Measurements from ENCODE around the gene KRTAP9-1. TPM values are rescaled to one million over a fixed set of nuclear protein-coding genes. Genes with fewer than 3 reads are reported as not detected.
"Not testable (repeated sequence)": the region's sequence is repeated elsewhere in the genome, so short reads cannot be mapped to it uniquely, and the experiment has no call there.

KRTAP9-1 gene, protein sequence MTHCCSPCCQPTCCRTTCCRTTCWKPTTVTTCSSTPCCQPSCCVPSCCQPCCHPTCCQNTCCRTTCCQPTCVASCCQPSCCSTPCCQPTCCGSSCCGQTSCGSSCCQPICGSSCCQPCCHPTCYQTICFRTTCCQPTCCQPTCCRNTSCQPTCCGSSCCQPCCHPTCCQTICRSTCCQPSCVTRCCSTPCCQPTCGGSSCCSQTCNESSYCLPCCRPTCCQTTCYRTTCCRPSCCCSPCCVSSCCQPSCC
- not detected in 2 replicates for total RNA-seq (2014; rRNA removed; shearing (Covaris generic))

DNA sequence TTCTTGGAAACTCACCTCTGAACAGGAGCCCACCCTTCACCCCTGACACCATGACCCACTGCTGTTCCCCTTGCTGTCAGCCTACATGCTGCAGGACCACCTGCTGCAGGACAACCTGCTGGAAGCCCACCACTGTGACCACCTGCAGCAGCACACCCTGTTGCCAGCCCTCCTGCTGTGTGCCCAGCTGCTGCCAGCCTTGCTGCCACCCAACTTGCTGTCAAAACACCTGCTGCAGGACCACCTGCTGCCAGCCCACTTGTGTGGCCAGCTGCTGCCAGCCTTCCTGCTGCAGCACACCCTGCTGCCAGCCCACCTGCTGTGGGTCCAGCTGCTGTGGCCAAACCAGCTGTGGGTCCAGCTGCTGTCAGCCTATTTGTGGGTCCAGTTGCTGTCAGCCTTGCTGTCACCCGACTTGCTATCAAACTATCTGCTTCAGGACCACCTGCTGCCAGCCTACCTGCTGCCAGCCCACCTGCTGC is at the start of gene KRTAP9-1:
TSS of gene KRTAP9-1 (plus strand) at position 51 of the 482 bp plus-strand sequence. CDS start at position 51, 0 bp downstream.
- in situ Hi-C loops (cut with HindIII; ENCODE audit: low sequenced_read_pairs); DNase-seq (ENCODE audit: low spot score): not testable (repeated sequence)

DNA sequence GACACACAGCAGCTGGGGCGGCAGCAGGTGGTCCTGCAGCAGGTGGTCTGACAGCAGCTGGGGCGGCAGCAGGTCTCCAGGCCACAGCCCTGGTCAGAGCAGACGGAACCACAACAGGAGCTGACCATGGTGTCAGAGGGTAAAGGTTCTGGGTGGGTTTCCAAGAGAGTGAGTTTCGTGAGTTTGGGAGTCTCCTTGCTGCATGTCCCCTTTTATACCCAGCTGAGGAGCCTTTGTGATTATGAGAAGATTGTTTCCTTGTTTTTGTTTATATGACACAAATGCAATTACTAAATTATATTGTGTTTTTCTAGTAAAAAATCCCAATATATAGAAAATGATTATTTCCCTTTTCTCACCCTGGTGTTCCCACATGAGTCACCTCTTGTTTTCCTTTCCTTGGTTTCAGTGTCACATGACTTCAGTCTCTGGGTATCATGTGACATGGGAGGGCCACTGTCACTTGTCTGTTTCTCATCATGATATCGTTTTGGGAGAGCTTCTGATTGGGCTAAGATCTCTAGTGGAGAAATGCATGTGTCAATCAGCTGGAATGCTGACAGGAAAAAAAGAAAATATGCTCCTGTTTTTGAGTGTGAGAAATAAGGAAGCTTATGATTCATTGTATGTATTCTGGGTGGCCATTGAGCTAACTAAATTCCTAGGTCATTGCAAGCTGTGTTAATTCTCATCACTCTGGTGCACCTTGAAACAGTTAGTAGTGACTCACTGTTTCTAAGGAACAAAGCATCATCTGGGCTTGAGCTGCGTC is 49.1 kb upstream of the KRTAP9-1 start, which contains the start of gene KRTAP4-6:
TSS of gene KRTAP4-6 (minus strand) at position 185 of the 772 bp plus-strand sequence. CDS start at position 128, 57 bp downstream.
- DNase-seq (ENCODE audit: low spot score), result no peak
- in situ Hi-C loops (cut with HindIII; ENCODE audit: low sequenced_read_pairs), result no loop called here

DNA sequence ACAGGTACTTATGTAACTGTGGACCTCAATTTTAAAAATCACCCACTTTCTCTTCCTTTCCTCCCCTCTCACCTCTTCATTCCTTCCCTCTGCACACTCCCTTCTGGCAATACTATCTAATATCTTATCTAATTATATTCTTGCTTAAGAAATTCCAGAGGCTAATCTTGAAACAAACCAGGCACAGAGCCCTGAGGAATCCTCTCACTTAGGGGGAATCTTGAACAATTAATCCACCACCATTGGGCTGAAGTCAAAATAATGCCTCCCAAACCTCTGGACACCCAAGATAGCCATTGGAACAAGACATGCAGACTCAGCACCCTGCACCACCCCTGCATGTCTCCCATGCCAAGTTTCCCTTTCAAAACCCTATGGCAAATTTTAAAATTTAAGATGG is 48.3 kb upstream of the KRTAP9-1 start:
- no peak for DNase-seq (ENCODE audit: low spot score)
- in situ Hi-C loops (cut with HindIII; ENCODE audit: low sequenced_read_pairs), result no loop called here

DNA sequence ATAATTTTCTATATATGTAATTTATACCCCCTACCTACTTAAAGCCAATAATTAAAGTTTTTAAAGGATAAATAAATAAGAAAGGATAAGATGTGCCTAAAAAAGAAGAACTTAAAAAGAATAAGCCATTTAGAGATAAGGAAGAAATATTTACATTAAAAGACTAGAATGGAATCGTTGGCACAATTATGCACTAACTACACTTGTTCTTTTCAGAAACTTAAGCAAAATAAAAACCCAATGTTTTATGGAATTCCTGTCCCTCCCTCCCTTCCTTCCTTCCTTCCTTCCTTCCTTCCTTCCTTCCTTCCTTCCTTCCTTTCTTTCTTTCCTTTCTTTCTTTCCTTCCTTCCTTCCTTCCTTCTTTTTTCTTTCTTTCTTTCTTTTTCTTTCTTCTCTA is 44.8 kb upstream of the KRTAP9-1 start:
- no peak for DNase-seq (ENCODE audit: low spot score)
- in situ Hi-C loops (cut with HindIII; ENCODE audit: low sequenced_read_pairs), result no loop called here

DNA sequence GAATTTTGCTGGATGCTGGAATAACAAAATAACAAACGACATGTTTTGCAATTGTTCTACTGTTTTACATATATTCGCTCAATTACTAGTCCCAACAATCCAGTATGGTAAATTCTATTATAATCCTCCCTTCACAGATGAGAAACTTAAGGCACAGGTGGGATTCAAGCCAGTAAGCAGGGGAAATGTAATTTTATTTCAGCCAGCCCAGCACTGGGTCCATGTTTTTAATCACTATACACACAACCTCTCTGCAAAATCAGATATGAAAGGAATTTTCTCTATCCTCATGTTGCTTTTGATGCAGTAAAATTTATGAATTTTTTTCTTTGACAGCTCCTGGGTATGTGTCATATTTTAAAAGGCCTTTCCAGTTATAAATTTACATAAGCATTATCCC is 44.4 kb upstream of the KRTAP9-1 start:
- in situ Hi-C loops (cut with HindIII; ENCODE audit: low sequenced_read_pairs), result no loop called here
- DNase-seq (ENCODE audit: low spot score), result no peak

DNA sequence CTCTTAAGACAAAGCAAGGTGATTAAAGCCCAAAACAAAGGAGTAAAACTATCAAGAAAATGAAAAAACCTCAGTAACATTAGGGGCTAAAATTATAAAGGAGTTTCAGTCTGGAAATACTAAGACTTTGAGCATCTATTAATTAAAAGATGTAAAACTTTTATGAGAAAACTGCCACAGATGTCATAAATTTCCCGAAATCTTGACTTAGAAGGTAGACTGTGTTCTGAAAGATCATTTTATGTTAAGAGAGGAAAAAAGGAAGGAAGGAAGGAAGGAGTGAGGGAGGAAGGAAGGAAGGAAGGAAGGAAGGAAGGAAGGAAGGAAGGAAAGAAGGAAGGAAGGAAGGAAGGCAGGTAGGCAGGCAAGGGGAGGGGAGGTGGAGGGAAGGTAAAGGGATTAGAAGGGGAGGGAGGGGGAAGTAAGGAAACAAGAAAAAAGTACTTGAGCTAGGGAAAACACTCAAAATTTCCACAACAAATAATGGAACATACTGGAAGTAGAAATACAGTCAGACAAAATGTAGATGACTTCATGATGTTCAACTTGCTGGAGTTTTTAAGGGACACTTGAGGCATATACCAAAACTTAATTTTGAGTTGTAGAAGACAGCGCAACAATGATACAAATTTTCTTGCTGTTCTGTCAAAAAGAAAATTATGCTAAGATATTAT is 42.0 kb upstream of the KRTAP9-1 start:
- in situ Hi-C loops (cut with HindIII; ENCODE audit: low sequenced_read_pairs), result no loop called here
- DNase-seq (ENCODE audit: low spot score), result no peak

DNA sequence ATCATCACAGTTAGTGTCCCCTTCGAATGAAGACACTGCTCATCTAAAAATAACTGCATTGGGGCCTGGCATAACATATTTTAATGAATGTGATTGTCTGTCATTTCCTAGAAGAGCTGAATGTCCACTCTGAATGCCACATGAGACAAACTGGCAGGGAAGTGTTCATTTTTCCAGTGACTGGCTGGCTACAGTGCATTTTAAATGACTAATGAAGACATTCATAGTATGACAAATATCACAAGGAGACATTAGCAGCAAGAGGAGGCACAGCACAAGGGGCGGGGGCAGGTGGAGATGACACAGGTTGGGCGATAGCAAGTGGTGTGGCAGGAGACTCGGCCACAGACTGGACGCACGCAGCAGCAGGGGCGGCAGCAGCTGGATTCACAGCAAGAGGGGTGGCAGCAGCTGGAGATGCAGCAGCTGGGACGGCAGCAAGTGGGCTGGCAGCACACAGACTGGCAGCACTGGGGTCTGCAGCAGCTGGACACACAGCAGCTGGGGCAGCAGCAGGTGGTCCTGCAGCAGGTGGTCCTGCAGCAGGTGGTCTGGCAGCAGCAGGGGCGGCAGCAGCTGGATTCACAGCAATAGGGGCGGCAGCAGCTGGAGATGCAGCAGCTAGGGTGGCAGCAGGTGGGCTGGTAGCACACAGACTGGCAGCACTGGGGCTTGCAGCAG is 40.6 kb upstream of the KRTAP9-1 start:
- in situ Hi-C loops (cut with HindIII; ENCODE audit: low sequenced_read_pairs); DNase-seq (ENCODE audit: low spot score): not testable (repeated sequence)

DNA sequence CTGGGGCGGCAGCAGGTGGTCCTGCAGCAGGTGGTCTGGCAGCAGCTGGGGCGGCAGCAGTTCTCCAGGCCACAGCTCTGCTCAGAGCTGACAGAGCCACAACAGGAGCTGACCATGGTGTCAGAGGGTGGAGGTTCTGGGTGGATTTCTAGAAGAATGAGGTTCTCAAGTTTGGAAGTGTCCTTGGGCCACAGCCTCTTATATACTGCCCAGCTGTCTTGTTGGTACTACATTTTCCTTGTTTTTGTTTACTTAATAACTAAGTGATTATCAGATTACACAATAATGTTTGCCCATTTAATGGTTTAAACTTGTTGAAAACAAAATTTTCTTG is 40.1 kb upstream of the KRTAP9-1 start, which contains the start of gene KRTAP4-5:
TSS of gene KRTAP4-5 (minus strand) at position 174 of the 334 bp plus-strand sequence. CDS start at position 116, 58 bp downstream.
- DNase-seq (ENCODE audit: low spot score), result no peak
- in situ Hi-C loops (cut with HindIII; ENCODE audit: low sequenced_read_pairs), result no loop called here

DNA sequence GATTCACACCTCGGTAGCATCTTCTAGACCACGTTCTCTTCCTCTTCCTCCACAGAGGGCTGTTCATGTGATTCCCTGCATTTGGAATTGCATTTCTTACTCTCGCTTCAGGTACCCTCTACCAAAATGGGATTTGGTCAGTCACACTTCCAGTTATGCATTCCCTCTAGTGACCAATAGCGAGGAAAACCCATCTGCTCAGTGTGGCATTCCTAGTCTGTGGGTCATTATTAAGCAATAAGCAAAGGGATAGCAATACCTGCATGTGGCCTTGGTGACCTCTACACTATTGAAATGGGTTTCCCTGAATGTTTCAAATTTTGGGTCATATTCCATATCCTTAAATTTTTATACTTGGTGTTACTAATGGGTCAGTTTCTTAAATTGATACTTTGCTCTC is 39.7 kb upstream of the KRTAP9-1 start:
- in situ Hi-C loops (cut with HindIII; ENCODE audit: low sequenced_read_pairs), result no loop called here
- no peak for DNase-seq (ENCODE audit: low spot score)

DNA sequence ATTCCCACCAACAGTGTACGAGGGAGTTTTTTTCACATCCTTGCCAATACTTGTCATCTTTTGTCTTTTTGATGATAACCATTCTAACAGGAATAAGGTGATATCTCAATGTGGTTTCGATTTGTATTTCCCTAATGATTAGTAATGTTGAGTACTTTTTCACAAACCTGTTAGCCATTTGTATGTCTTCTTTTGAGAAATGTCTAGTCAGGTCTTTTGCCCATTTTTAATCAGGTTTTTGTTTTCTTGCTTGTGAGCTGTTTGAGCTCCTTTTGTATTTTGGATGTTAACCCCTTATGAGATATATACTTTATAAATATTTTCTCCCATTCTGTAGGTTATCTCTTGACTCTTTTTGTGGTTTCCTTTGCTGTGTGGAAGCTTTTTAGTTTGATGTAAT is 38.2 kb upstream of the KRTAP9-1 start:
- DNase-seq (ENCODE audit: low spot score), result no peak
- in situ Hi-C loops (cut with HindIII; ENCODE audit: low sequenced_read_pairs), result no loop called here

DNA sequence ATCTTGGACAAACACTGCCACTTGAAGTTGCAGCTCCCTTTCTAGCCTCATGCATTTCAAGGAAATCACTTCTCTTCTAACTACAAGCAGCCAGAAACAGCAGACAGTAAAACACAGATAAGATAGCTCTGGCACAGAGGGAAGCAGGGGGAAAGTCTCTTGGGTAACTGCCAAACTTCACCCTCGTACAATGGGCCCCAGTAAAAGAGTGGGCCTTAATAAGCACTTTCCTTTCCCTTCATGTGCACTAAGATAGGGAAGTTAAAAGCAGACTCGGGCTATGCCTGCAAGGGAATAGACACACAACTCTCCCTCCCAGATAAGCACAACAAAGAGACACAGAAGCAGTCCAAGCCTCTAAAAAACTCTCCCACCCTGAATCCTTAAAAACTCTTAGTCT is 35.8 kb upstream of the KRTAP9-1 start:
- DNase-seq (ENCODE audit: low spot score), result no peak
- in situ Hi-C loops (cut with HindIII; ENCODE audit: low sequenced_read_pairs), result no loop called here

DNA sequence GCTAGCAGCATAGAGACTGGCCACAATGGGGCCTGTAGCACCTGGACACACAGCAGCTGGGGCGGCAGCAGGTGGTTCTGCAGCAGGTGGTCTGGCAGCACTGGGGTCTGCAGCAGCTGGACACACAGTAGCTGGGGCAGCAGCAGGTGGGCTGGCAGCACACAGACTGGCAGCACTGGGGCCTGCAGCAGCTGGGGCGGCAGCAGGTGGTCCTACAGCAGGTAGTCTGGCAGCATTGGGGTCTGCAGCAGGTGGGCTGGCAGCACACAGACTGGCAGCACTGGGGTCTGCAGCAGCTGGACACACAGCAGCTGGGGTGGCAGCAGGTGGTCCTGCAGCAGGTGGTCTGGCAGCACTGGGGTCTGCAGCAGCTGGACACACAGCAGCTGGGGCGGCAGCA is 29.5 kb upstream of the KRTAP9-1 start:
- DNase-seq (ENCODE audit: low spot score); in situ Hi-C loops (cut with HindIII; ENCODE audit: low sequenced_read_pairs): not testable (repeated sequence)

DNA sequence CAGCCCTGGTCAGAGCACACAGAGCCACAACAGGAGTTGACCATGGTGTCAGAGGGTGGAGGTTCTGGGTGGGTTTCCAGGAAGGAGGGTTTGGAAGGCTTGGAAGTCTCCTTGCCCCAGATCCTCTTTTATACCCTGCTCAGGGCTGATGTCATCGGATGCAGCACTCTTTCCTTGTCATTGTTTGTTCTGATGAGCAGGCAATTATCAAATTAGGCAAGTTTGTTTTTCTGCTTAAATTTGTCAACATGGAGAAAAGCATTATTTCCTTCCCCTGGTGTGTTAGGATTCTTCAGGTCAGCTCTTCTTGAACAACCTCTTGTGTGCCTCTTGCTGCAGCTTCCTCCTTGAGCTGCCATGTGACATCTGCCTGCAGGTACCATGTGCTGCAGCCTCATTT is 29.0 kb upstream of the KRTAP9-1 start, which contains the start of gene KRTAP4-4:
TSS of gene KRTAP4-4 (minus strand) at position 101 of the 400 bp plus-strand sequence. CDS start at position 44, 57 bp downstream.
- DNase-seq (ENCODE audit: low spot score), result no peak
- in situ Hi-C loops (cut with HindIII; ENCODE audit: low sequenced_read_pairs), result no loop called here

DNA sequence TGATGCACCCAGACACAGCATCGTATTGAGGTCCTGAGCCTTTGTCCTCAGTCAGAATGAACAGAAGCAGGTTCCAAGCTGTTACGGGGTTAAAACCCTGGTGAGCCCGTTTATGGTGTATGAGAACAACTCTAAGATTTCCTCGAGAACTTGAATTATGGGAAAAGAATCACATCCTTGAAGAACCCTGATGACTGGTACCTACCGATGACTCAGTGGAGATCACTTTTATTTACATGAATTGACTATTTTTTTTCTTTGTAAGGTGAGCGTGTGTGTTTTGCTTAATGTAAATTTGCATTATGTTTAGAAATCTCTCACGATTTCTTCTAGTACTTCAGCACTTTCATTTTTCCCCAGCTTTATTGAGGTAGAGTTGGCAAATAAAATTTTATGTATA is 25.9 kb upstream of the KRTAP9-1 start:
- in situ Hi-C loops (cut with HindIII; ENCODE audit: low sequenced_read_pairs), result no loop called here
- DNase-seq (ENCODE audit: low spot score), result no peak

DNA sequence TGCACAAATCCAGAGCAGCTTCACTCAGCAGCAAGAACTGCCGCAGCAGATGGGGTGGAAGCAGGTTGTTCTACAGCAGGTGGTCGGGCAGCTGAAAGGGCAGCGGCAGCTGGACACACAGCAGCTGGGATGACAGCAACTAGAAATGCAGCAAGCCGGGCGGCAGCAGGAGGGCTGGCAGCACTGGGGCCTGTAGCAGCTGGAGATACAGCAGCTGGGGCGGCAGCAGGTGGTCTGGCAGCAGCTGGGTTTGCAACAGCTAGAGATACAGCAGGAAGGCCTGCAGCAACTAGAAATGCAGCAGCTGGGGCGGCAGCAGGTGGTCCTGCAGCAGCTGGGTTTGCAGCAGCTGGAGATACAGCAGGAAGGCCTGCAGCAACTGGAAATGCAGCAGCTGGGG is 22.1 kb upstream of the KRTAP9-1 start:
- no peak for DNase-seq (ENCODE audit: low spot score)
- in situ Hi-C loops (cut with HindIII; ENCODE audit: low sequenced_read_pairs), result no loop called here

DNA sequence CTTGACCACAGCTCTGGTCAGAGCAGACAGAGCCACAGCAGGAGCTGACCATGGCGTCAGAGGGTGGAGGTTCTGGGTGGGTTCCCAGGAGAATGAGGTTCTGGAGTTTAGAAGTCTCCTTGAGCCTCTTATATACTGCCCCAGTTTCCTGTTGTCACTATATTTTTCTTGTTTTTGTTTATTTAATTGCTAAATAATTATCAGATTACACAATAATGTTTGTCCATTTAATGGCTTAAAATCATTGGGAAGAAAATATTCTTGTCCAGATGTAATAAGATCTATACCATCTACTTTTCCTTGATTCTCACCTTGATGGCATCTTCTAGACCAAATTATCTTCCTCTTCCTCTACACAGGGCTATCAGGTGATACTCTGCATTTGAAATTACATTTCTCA is 21.6 kb upstream of the KRTAP9-1 start, which contains the start of gene KRTAP4-3:
TSS of gene KRTAP4-3 (minus strand) at position 101 of the 400 bp plus-strand sequence. CDS start at position 52, 49 bp downstream.
- no peak for DNase-seq (ENCODE audit: low spot score)
- in situ Hi-C loops (cut with HindIII; ENCODE audit: low sequenced_read_pairs), result no loop called here

DNA sequence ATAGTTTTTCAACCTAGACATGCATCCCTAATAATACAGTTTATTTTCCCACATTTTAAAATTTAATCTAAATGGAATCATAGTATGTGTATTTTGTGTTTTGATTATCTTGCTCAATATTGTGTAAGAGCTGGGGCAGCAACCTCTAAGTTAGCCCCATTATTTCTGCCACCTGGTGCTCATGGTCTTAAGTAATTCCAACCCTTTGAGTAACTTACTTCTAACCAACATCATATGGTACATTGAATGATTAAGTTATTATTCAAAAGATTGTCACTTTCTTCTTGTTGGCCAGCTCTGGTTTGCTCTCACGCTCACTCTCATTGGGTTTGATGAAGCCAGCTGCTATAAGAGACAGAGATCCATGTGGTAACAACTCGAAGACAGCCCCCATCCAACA is 17.8 kb upstream of the KRTAP9-1 start:
- no peak for DNase-seq (ENCODE audit: low spot score)
- in situ Hi-C loops (cut with HindIII; ENCODE audit: low sequenced_read_pairs), result no loop called here

DNA sequence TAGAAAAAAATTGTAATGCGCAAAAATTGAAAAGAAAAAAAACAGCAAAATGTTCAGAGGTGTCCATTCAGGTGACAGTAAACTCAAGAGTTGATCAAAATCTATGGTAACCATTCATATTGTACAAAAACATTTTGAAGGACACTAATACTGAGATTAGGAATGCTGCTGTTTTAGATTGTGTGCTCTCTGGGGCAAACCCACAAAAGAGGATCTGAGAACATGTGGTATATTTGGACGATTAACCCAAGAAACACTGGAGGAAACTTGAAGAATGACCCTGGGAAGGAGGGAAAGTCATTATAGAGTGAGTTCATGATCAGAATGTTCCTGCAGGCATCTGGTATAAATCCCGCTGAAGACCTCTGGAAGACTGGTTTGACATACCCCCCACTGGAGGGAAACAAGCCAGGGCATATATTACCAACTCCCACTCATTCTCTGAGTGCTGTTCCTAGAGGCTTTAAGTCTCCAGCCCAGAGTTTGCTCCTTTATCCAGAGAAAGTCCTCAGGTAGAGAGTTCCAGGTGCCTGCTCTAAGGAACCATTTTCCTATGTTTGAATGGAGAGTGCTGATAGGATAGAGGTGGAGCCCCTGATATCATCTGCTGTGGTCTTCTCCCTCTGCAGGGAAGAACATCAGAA is 12.8 kb upstream of the KRTAP9-1 start:
- DNase-seq (ENCODE audit: low spot score), result no peak
- in situ Hi-C loops (cut with HindIII; ENCODE audit: low sequenced_read_pairs), result no loop called here
